Memory B cell (primary cell): ENCODE results near the gene SFTPD.
A peak's percentile ranks its signal among the peaks of the same experiment; 100 is the strongest.
"Not testable (repeated sequence)": the region's sequence is repeated elsewhere in the genome, so short reads cannot be mapped to it uniquely, and the experiment has no call there.

Source experiments
- ATAC-seq: fragments of 150-1000 bp; cut with Tn5 transposase; 2 replicates; pipeline ENCODE4 v1.10.0; 2021; ENCODE audit warnings: low read depth, mild to moderate bottlenecking, moderate library complexity
- DNase-seq, 2 donors: peaks; one replicate each; pipeline ENCODE4 v3.0.0; 2022; ENCODE audit warnings: low spot score in 2 of 2
- H3K27ac Mint-ChIP-seq: one replicate; pipeline ENCODE4 v1.8.0; 2022; ENCODE audit warnings: mild to moderate bottlenecking, moderate library complexity, mixed read lengths
- H3K27me3 Mint-ChIP-seq: one replicate; pipeline ENCODE4 v1.8.0; 2022; ENCODE audit warnings: mixed read lengths
- H3K36me3 Mint-ChIP-seq: one replicate; pipeline ENCODE4 v1.8.0; 2022; ENCODE audit warnings: mild to moderate bottlenecking, mixed read lengths
- H3K4me1 Mint-ChIP-seq: one replicate; pipeline ENCODE4 v1.8.0; 2022; ENCODE audit warnings: mixed read lengths
- H3K4me3 Mint-ChIP-seq: one replicate; pipeline ENCODE4 v1.8.0; 2022; ENCODE audit warnings: mild to moderate bottlenecking, moderate library complexity, mixed read lengths
- H3K9me3 Mint-ChIP-seq: one replicate; pipeline ENCODE4 v1.8.0; 2022; ENCODE audit warnings: mixed read lengths

Gene SFTPD

GRCh38 chr10:79925614-79926013 lies 23.3 kb downstream of the SFTPD start:
- H3K4me3 Mint-ChIP-seq: no peak overlapping the region
- no peaks in the 10 kb centered on the region for H3K36me3 Mint-ChIP-seq

GRCh38 chr10:79923669-79924068 lies 25.2 kb downstream of the SFTPD start:
- Mint-ChIP-seq H3K9me3 (peaks cover 4% of the 10 kb centered on the region), H3K4me1 (no peaks in the 10 kb centered on the region), H3K36me3 (no peaks in the 10 kb centered on the region), H3K27ac (no peak overlapping the region), H3K27me3 (peaks cover 1% of the 10 kb centered on the region), H3K4me3 (no peak overlapping the region)
- DNase-seq: no peak
- ATAC-seq: no peak

More at GRCh38 chr10:79925614-79926013, 23.3 kb downstream of the SFTPD start:
- Mint-ChIP-seq H3K9me3 (peaks cover 4% of the 10 kb centered on the region), H3K27ac (no peak overlapping the region), H3K27me3 (peaks cover 5% of the 10 kb centered on the region), H3K4me1 (peaks cover 5% of the 10 kb centered on the region)
- no peak for DNase-seq
- no peak for ATAC-seq

- no peak for ATAC-seq
- Mint-ChIP-seq H3K4me3 (no peak overlapping the region), H3K4me1 (peaks cover 2% of the 10 kb centered on the region), H3K27ac (no peak overlapping the region), H3K9me3 (peaks cover 4% of the 10 kb centered on the region), H3K27me3 (peaks cover 1% of the 10 kb centered on the region), H3K36me3 (no peaks in the 10 kb centered on the region)
- no peak for DNase-seq
Measured at GRCh38 chr10:79923145-79923544, 25.8 kb downstream of the SFTPD start.

GRCh38 chr10:79922011-79922412 lies 26.9 kb downstream of the SFTPD start:
- not testable (repeated sequence) for H3K27me3 Mint-ChIP-seq, H3K4me3 Mint-ChIP-seq, H3K9me3 Mint-ChIP-seq, H3K36me3 Mint-ChIP-seq, H3K4me1 Mint-ChIP-seq, DNase-seq, ATAC-seq, H3K27ac Mint-ChIP-seq

- H3K27ac Mint-ChIP-seq, H3K4me1 Mint-ChIP-seq, ATAC-seq, DNase-seq, H3K27me3 Mint-ChIP-seq, H3K36me3 Mint-ChIP-seq, H3K9me3 Mint-ChIP-seq, H3K4me3 Mint-ChIP-seq: not testable (repeated sequence)
Measured at GRCh38 chr10:79915838-79916237, 33.1 kb downstream of the SFTPD start.

- H3K4me3 Mint-ChIP-seq, H3K9me3 Mint-ChIP-seq, H3K36me3 Mint-ChIP-seq, H3K27me3 Mint-ChIP-seq, H3K27ac Mint-ChIP-seq, H3K4me1 Mint-ChIP-seq, DNase-seq: not testable (repeated sequence)
- ATAC-seq: peak; percentile 48
Measured at GRCh38 chr10:79914512-79914911, 34.4 kb downstream of the SFTPD start.

- Mint-ChIP-seq H3K4me1 (no peaks in the 10 kb centered on the region), H3K9me3 (no peaks in the 10 kb centered on the region), H3K4me3 (no peak overlapping the region), H3K27me3 (peaks cover 5% of the 10 kb centered on the region), H3K27ac (no peak overlapping the region), H3K36me3 (no peaks in the 10 kb centered on the region)
- DNase-seq (no peak), ATAC-seq (no peak)
Measured at GRCh38 chr10:79910836-79911235, 38.1 kb downstream of the SFTPD start.

GRCh38 chr10:79910344-79910743 lies 38.6 kb downstream of the SFTPD start:
- Mint-ChIP-seq H3K36me3 (no peaks in the 10 kb centered on the region), H3K9me3 (no peaks in the 10 kb centered on the region), H3K27ac (no peak overlapping the region)

GRCh38 chr10:79905322-79906314 lies 43.3 kb downstream of the SFTPD start:
- Mint-ChIP-seq H3K9me3 (no peaks in the 10 kb centered on the region), H3K36me3 (peaks cover 3% of the 10 kb centered on the region), H3K4me1 (peaks cover 10% of the 10 kb centered on the region), H3K27ac (no peak overlapping the region), H3K27me3 (peaks cover 24% of the 10 kb centered on the region), H3K4me3 (peak overlapping the region; percentile 80)
- DNase-seq: no peak
- no peak for ATAC-seq

More at GRCh38 chr10:79910344-79910743, 38.6 kb downstream of the SFTPD start:
- H3K4me1 Mint-ChIP-seq: peaks cover 1% of the 10 kb centered on the region
- no peak overlapping the region for H3K4me3 Mint-ChIP-seq
- ATAC-seq: no peak
- no peak for DNase-seq
- H3K27me3 Mint-ChIP-seq: peaks cover 6% of the 10 kb centered on the region

GRCh38 chr10:79904671-79905321 lies 44.1 kb downstream of the SFTPD start:
- Mint-ChIP-seq H3K4me3 (peak overlapping the region; percentile 80), H3K9me3 (no peaks in the 10 kb centered on the region), H3K4me1 (peaks cover 10% of the 10 kb centered on the region), H3K27me3 (peaks cover 24% of the 10 kb centered on the region), H3K36me3 (peaks cover 3% of the 10 kb centered on the region), H3K27ac (no peak overlapping the region)
- DNase-seq (peak; percentile 23 to 25), ATAC-seq (peak; percentile 79)

- not testable (repeated sequence) for H3K9me3 Mint-ChIP-seq, H3K4me3 Mint-ChIP-seq, DNase-seq, ATAC-seq, H3K4me1 Mint-ChIP-seq, H3K27ac Mint-ChIP-seq, H3K36me3 Mint-ChIP-seq
- peaks cover 23% of the 10 kb centered on the region for H3K27me3 Mint-ChIP-seq
Measured at GRCh38 chr10:79901571-79901970, 47.3 kb downstream of the SFTPD start.

GRCh38 chr10:79898597-79899325 lies 50.1 kb downstream of the SFTPD start:
- no peak overlapping the region for H3K27ac Mint-ChIP-seq
- H3K4me3 Mint-ChIP-seq: no peak overlapping the region
- DNase-seq (no peak), ATAC-seq (no peak)
- H3K9me3 Mint-ChIP-seq: no peaks in the 10 kb centered on the region
- H3K36me3 Mint-ChIP-seq: peaks cover 3% of the 10 kb centered on the region
- peaks cover 3% of the 10 kb centered on the region for H3K4me1 Mint-ChIP-seq
- H3K27me3 Mint-ChIP-seq: peaks cover 16% of the 10 kb centered on the region

GRCh38 chr10:79892896-79893295 lies 56.0 kb downstream of the SFTPD start:
- not testable (repeated sequence) for H3K36me3 Mint-ChIP-seq, DNase-seq, ATAC-seq, H3K27ac Mint-ChIP-seq, H3K4me3 Mint-ChIP-seq, H3K4me1 Mint-ChIP-seq, H3K9me3 Mint-ChIP-seq
- peaks cover 11% of the 10 kb centered on the region for H3K27me3 Mint-ChIP-seq

GRCh38 chr10:79890469-79890868 lies 58.4 kb downstream of the SFTPD start:
- Mint-ChIP-seq H3K4me1 (peaks cover 5% of the 10 kb centered on the region), H3K4me3 (no peak overlapping the region), H3K27ac (no peak overlapping the region), H3K36me3 (no peaks in the 10 kb centered on the region), H3K27me3 (peaks cover 12% of the 10 kb centered on the region), H3K9me3 (no peaks in the 10 kb centered on the region)
- DNase-seq (no peak), ATAC-seq (no peak)
